ENCODE results near the gene BBX.
"Not testable (repeated sequence)": the region's sequence is repeated elsewhere in the genome, so short reads cannot be mapped to it uniquely, and the experiment has no call there.

BBX gene

GRCh38 chr3:107835001-107835400 is 312.2 kb downstream of the BBX start:
- not testable (repeated sequence) for DNase-seq (ENCODE audit: low spot score); FAIRE-seq

GRCh38 chr3:107837895-107838612 is 315.3 kb downstream of the BBX start:
- DNase-seq (ENCODE audit: low spot score): no peak

GRCh38 chr3:107841831-107842230 is 319.1 kb downstream of the BBX start:
- FAIRE-seq (no peak), DNase-seq (ENCODE audit: low spot score) (no peak)

More at GRCh38 chr3:107837895-107838612, 315.3 kb downstream of the BBX start:
- FAIRE-seq: no peak

- FAIRE-seq: no peak
- no peak for DNase-seq (ENCODE audit: low spot score)
These were observed 320.2 kb downstream of the BBX start for GRCh38 chr3:107842940-107843339.

GRCh38 chr3:107845380-107846278 is 322.9 kb downstream of the BBX start:
- FAIRE-seq: no peak

GRCh38 chr3:107846279-107846852 is 323.6 kb downstream of the BBX start:
- no peak for FAIRE-seq
- peak; percentile 41 for DNase-seq (ENCODE audit: low spot score)

More at GRCh38 chr3:107845380-107846278, 322.9 kb downstream of the BBX start:
- no peak for DNase-seq (ENCODE audit: low spot score)

- DNase-seq (ENCODE audit: low spot score) (no peak), FAIRE-seq (no peak)
These were observed 325.0 kb downstream of the BBX start for GRCh38 chr3:107847791-107848190.

- DNase-seq (ENCODE audit: low spot score) (no peak), FAIRE-seq (no peak)
These were observed 325.7 kb downstream of the BBX start for GRCh38 chr3:107848351-107848915.

GRCh38 chr3:107850681-107851080 is 327.9 kb downstream of the BBX start:
- FAIRE-seq (no peak), DNase-seq (ENCODE audit: low spot score) (no peak)

- FAIRE-seq (no peak), DNase-seq (ENCODE audit: low spot score) (no peak)
These were observed 331.1 kb downstream of the BBX start for GRCh38 chr3:107853821-107854220.

- DNase-seq (ENCODE audit: low spot score) (no peak), FAIRE-seq (no peak)
These were observed 332.0 kb downstream of the BBX start for GRCh38 chr3:107854733-107855132.

- FAIRE-seq: no peak
These were observed 332.9 kb downstream of the BBX start for GRCh38 chr3:107855710-107856109.

GRCh38 chr3:107857854-107858253 is 335.1 kb downstream of the BBX start:
- DNase-seq (ENCODE audit: low spot score) (no peak), FAIRE-seq (no peak)

More at GRCh38 chr3:107855710-107856109, 332.9 kb downstream of the BBX start:
- DNase-seq (ENCODE audit: low spot score): peak; percentile 54

GRCh38 chr3:107858876-107859275 is 336.1 kb downstream of the BBX start:
- no peak for FAIRE-seq
- DNase-seq (ENCODE audit: low spot score): no peak

All from RCC 7860 (cell line).